ENCODE data around the gene C12orf42.

C12orf42 gene

GRCh38 chr12:103268831-103269514, 226.8 kb downstream of the C12orf42 start:
- DNase-seq (ENCODE audit: low read depth in 2 of 2), result no peak

- no peak for DNase-seq (ENCODE audit: low read depth in 2 of 2)
Measured at GRCh38 chr12:103257763-103258162, 238.0 kb downstream of the C12orf42 start.

Data from fibroblast of skin of left biceps (primary cell).